Islet precursor cell (in vitro differentiated cells): ENCODE data around the gene SLC9A7.
"Not testable (repeated sequence)": the region's sequence is repeated elsewhere in the genome, so short reads cannot be mapped to it uniquely, and the experiment has no call there.

Experiments
- DNase-seq: peaks from one replicate; pipeline ENCODE4 v3.0.0-alpha.2; 2018

Gene SLC9A7

GRCh38 chrX:46758956-46759644 lies at the start of gene SLC9A7:
Gene SLC9A7 (minus strand): TSS chrX:46759118. CDS start chrX:46759029, 89 bp downstream.
- DNase-seq, result peak; percentile 92

- DNase-seq, result no peak
These were observed 46.4 kb upstream of the SLC9A7 start for GRCh38 chrX:46805270-46805669.

- DNase-seq, result no peak
These were observed 44.2 kb upstream of the SLC9A7 start for GRCh38 chrX:46803140-46803539.

GRCh38 chrX:46796574-46797191 lies 37.8 kb upstream of the SLC9A7 start:
- peak; percentile 83 for DNase-seq

- DNase-seq, result no peak
These were observed 34.6 kb upstream of the SLC9A7 start for GRCh38 chrX:46793386-46794143.

- DNase-seq, result no peak
These were observed 33.9 kb upstream of the SLC9A7 start for GRCh38 chrX:46792810-46793188.

GRCh38 chrX:46791927-46792809 lies 33.2 kb upstream of the SLC9A7 start:
- peak; percentile 84 for DNase-seq

- peak; percentile 66 for DNase-seq
These were observed 30.0 kb upstream of the SLC9A7 start for GRCh38 chrX:46788902-46789301.

- not testable (repeated sequence) for DNase-seq
These were observed 25.5 kb upstream of the SLC9A7 start for GRCh38 chrX:46784437-46784836.

- DNase-seq, result no peak
These were observed 23.1 kb upstream of the SLC9A7 start for GRCh38 chrX:46782034-46782433.

GRCh38 chrX:46777971-46778810 lies 19.3 kb upstream of the SLC9A7 start:
- DNase-seq, result no peak

- no peak for DNase-seq
These were observed 11.9 kb upstream of the SLC9A7 start for GRCh38 chrX:46770817-46771163.

GRCh38 chrX:46770000-46770816 lies 11.3 kb upstream of the SLC9A7 start:
- DNase-seq, result no peak

GRCh38 chrX:46762963-46763362 lies 4.0 kb upstream of the SLC9A7 start:
- no peak for DNase-seq

- peak; percentile 60 for DNase-seq
These were observed 692 bp upstream of the SLC9A7 start for GRCh38 chrX:46759645-46759974.

- DNase-seq, result no peak
These were observed 559 bp downstream of the SLC9A7 start for GRCh38 chrX:46758163-46758955.

GRCh38 chrX:46757593-46757992 lies 1.3 kb downstream of the SLC9A7 start:
- no peak for DNase-seq

- no peak for DNase-seq
These were observed 1.9 kb downstream of the SLC9A7 start for GRCh38 chrX:46757052-46757451.

GRCh38 chrX:46755671-46756070 lies 3.2 kb downstream of the SLC9A7 start:
- no peak for DNase-seq

- peak; percentile 74 for DNase-seq
These were observed 4.3 kb downstream of the SLC9A7 start for GRCh38 chrX:46754586-46755061.
